ENCODE results near the gene LTBP2. TPM values are rescaled to one million over a fixed set of nuclear protein-coding genes. Genes with fewer than 3 reads are reported as not detected.

The LTBP2 gene
- total RNA-seq, 1 experiment from 2014 or later = not detected

DNA sequence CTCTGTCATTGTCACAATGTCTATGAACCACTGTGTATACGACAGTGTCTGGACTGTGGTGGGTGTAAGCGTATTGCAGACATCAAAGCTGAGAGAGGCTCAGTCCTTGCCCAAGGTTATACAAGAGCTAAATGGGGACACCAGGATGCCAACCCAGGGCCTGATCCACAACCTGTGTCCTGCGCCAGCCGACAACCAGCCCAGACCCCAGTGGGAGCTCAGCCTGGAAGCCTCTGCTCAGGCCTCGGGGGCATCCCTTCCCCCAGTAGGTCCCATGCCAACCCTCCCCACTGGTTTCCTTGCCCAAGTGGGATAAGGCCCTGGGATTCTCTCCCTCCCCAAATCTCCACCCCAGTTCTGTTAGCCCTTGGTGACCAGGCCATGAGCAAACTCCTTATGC, 54.3 kb downstream of the LTBP2 start:
- Histone ChIP-seq H3K4me3 (ENCODE audit: low read length) (no peak overlapping the region), H3K9me2 (replicated peaks; ENCODE audit: insufficient read depth, low read length) (no peaks in the 10 kb centered on the region), H3K27ac (ENCODE audit: low read length) (no peak overlapping the region)

DNA sequence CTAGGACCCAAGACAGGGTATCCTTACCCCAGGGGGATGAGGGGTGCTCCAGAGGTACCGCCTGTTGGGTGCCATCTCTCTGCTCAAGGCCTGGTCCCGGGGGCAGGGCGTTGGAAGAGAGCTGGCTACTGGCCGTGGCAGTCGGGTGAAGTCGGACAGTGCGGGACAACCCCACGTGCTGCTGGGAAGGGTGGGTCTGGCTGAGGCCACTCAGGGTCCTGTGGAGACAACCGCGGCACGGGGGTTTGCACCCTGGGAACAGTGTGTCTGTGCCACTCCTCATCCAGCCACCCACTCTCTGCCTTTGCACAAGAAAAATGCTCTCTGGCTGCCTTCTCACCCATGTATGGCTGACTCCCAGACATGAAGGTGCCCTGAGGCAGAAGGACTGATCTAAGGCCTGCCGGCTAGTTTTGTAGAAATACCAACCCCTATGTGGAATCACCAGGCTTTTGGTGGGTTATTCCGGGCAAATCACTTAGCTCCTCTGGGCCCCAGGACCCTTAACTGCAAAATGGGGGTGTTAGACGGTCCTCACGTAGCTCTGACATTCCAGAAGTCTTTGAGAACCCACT, 56.5 kb downstream of the LTBP2 start:
- no peaks in the 10 kb centered on the region for H4K20me1 ChIP-seq (ENCODE audit: insufficient read depth, low read depth, low read length)
- H3K9ac ChIP-seq (ENCODE audit: low read length) = no peak overlapping the region
- H3K36me3 ChIP-seq (ENCODE audit: insufficient read depth, low read length) = no peaks in the 10 kb centered on the region
- no peaks in the 10 kb centered on the region for H3K79me2 ChIP-seq (ENCODE audit: low read length)
- DNase-seq = no peak
- no peak overlapping the region for H3K27ac ChIP-seq (ENCODE audit: low read length)
- H3K4me3 ChIP-seq (ENCODE audit: low read length) = no peak overlapping the region
- no peaks in the 10 kb centered on the region for H3K27me3 ChIP-seq (ENCODE audit: low read length)
- H3K4me1 ChIP-seq (ENCODE audit: low read length) = peaks cover 9% of the 10 kb centered on the region
- no peaks in the 10 kb centered on the region for H3K9me2 ChIP-seq (replicated peaks; ENCODE audit: insufficient read depth, low read length)
- no peaks in the 10 kb centered on the region for H3K9me3 ChIP-seq (ENCODE audit: low read length)
- H2AFZ ChIP-seq (ENCODE audit: low read length) = no peak overlapping the region
- H3K4me2 ChIP-seq (ENCODE audit: low read depth, low read length, poor library complexity, severe bottlenecking) = no peak overlapping the region

More for the DNA sequence above, 54.3 kb downstream of the LTBP2 start:
- Histone ChIP-seq H3K9me3 (ENCODE audit: low read length) (no peaks in the 10 kb centered on the region), H2AFZ (ENCODE audit: low read length) (no peak overlapping the region), H3K27me3 (ENCODE audit: low read length) (no peaks in the 10 kb centered on the region), H4K20me1 (ENCODE audit: insufficient read depth, low read depth, low read length) (no peaks in the 10 kb centered on the region), H3K79me2 (ENCODE audit: low read length) (no peaks in the 10 kb centered on the region), H3K36me3 (ENCODE audit: insufficient read depth, low read length) (no peaks in the 10 kb centered on the region), H3K4me1 (ENCODE audit: low read length) (peaks cover 8% of the 10 kb centered on the region), H3K4me2 (ENCODE audit: low read depth, low read length, poor library complexity, severe bottlenecking) (no peak overlapping the region), H3K9ac (ENCODE audit: low read length) (no peak overlapping the region)
- no peak for DNase-seq

DNA sequence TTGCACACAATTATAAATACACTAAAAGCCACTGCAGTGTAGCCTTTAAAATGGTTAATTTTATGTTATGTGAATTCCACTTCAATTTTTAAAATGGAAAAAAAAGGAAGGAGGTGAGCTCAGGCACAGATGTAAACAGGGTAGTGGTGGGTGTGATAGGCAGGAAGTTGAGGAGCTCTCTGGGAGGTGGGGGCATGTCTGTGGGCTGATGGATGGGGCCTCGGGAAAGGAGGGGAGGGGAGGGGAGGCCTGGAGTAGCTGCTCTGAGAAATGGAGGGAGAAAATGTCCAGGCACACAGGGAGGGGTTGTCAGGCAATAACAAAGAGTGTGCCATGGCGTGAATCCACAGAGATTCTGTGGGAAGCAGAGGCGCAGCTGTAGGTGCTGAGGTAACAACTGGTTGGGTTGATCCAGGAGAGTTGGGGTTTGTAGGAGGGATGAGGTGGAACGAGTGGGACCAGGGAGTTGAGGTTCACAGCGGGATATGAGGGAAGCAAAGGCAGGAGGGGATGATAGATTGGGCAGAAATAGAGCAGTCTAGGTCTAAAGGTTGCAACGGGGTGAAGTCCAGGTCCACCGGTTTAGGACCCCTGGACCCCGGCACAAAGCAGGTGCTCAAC, 57.2 kb downstream of the LTBP2 start:
- H3K36me3 ChIP-seq (ENCODE audit: insufficient read depth, low read length) = no peaks in the 10 kb centered on the region
- no peak overlapping the region for H2AFZ ChIP-seq (ENCODE audit: low read length)
- H3K27ac ChIP-seq (ENCODE audit: low read length) = no peak overlapping the region
- peaks cover 9% of the 10 kb centered on the region for H3K4me1 ChIP-seq (ENCODE audit: low read length)
- H3K27me3 ChIP-seq (ENCODE audit: low read length) = no peaks in the 10 kb centered on the region
- no peak overlapping the region for H3K4me3 ChIP-seq (ENCODE audit: low read length)
- no peak overlapping the region for H3K4me2 ChIP-seq (ENCODE audit: low read depth, low read length, poor library complexity, severe bottlenecking)
- H3K79me2 ChIP-seq (ENCODE audit: low read length) = no peaks in the 10 kb centered on the region
- H3K9me2 ChIP-seq (replicated peaks; ENCODE audit: insufficient read depth, low read length) = no peaks in the 10 kb centered on the region
- no peaks in the 10 kb centered on the region for H3K9me3 ChIP-seq (ENCODE audit: low read length)
- H4K20me1 ChIP-seq (ENCODE audit: insufficient read depth, low read depth, low read length) = no peaks in the 10 kb centered on the region
- DNase-seq = no peak
- H3K9ac ChIP-seq (ENCODE audit: low read length) = no peak overlapping the region

DNA sequence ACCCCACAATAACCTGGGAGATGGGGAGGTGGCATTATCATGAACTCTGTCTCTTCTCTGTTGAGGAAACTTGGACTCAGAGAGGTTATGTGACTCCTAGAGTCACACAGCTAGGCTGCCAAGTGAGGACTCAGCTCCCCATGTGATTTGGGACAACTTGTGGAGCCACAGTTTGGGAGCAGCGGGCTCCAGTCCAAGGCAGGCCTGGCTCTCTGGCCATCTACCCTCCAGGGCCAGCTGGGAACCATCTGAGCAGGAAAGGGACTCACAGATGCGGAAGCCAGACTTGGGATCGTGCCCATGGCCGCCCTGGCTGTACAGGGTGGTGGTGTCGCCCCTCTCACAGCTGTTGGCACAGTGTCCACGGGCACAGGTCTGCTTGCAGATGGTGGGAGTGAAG, 59.4 kb downstream of the LTBP2 start:
- Histone ChIP-seq H3K4me2 (ENCODE audit: low read depth, low read length, poor library complexity, severe bottlenecking) (no peak overlapping the region), H4K20me1 (ENCODE audit: insufficient read depth, low read depth, low read length) (no peaks in the 10 kb centered on the region), H3K36me3 (ENCODE audit: insufficient read depth, low read length) (no peaks in the 10 kb centered on the region)

DNA sequence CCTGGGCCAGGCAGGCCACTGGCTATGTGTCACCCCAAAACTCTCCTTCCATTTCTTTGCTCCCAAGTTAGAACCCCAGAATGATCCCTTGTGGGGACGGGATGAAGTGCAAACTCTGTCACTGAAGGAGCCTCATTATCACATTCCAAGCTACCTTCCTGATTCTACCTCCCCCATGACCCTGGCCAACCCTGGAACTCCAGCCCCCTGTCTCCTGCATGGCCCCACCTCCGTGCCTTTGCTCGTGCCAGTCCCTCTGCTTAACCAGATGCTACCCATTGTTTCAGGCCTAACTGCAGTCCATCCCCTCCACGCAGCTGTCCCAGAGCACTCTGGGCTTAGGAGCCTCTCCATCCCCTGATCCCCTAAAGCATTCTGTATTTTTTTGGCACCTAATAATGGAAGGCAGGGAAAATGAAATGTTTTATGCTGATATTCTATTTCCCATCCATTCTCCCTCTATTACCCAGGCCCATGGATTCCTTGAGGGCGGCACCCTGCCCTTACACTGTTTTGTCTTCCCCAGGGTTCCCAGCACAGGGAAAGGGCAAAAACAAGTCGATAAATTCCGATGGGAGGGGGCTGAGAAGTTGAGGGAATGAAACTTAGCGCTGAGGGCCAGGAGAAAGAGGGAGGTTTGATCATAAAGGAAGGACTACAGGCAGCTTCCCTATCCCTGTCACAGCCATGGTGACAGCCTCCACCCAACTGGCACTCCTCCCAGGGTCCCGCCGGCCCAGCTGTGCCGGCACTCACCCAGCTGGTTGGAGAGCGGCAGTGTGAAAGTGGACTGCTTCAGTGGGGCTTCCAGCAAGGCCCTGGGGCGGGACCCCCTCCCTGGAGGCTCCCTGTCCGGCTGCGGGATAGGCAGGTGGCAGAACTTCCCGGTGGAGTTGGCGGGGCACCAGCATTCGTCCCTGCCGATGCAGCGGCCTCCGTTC, 60.3 kb downstream of the LTBP2 start:
- no peak for DNase-seq
- Histone ChIP-seq H3K9me2 (replicated peaks; ENCODE audit: insufficient read depth, low read length) (no peaks in the 10 kb centered on the region), H3K27ac (ENCODE audit: low read length) (no peak overlapping the region), H3K4me1 (ENCODE audit: low read length) (peaks cover 4% of the 10 kb centered on the region), H3K9me3 (ENCODE audit: low read length) (no peaks in the 10 kb centered on the region), H4K20me1 (ENCODE audit: insufficient read depth, low read depth, low read length) (no peaks in the 10 kb centered on the region), H3K79me2 (ENCODE audit: low read length) (no peaks in the 10 kb centered on the region), H3K4me3 (ENCODE audit: low read length) (no peak overlapping the region), H3K36me3 (ENCODE audit: insufficient read depth, low read length) (no peaks in the 10 kb centered on the region), H2AFZ (ENCODE audit: low read length) (no peak overlapping the region), H3K27me3 (ENCODE audit: low read length) (no peaks in the 10 kb centered on the region), H3K4me2 (ENCODE audit: low read depth, low read length, poor library complexity, severe bottlenecking) (no peak overlapping the region), H3K9ac (ENCODE audit: low read length) (no peak overlapping the region)

More for the DNA sequence above, 59.4 kb downstream of the LTBP2 start:
- Histone ChIP-seq H3K9me2 (replicated peaks; ENCODE audit: insufficient read depth, low read length) (no peaks in the 10 kb centered on the region), H3K4me1 (ENCODE audit: low read length) (peaks cover 4% of the 10 kb centered on the region), H3K27me3 (ENCODE audit: low read length) (no peaks in the 10 kb centered on the region), H3K27ac (ENCODE audit: low read length) (no peak overlapping the region), H3K79me2 (ENCODE audit: low read length) (no peaks in the 10 kb centered on the region), H2AFZ (ENCODE audit: low read length) (no peak overlapping the region), H3K9me3 (ENCODE audit: low read length) (no peaks in the 10 kb centered on the region), H3K9ac (ENCODE audit: low read length) (no peak overlapping the region), H3K4me3 (ENCODE audit: low read length) (no peak overlapping the region)
- no peak for DNase-seq

DNA sequence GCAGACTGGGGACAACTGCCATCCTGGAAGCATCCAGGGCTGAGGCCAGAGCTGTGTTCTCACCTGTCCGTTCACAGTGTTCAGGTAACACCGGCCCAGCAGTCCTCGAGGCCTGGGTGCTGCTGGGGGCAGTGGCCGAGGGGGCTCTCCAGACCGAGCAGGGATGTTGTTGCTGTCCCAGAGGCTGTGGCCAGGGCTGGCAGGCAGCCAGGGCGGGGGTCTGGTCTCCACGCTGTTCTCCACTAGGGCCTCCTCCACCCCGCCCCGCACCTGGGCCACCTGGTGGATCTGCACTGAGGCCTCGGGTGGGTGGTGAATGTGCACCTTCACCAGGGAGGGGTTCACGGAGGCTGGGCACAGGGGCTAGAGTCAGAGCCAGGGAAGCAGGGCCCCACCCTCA, 61.0 kb downstream of the LTBP2 start:
- H3K4me2 ChIP-seq (ENCODE audit: low read depth, low read length, poor library complexity, severe bottlenecking) = no peak overlapping the region
- H3K27ac ChIP-seq (ENCODE audit: low read length) = no peak overlapping the region
- H3K79me2 ChIP-seq (ENCODE audit: low read length) = no peaks in the 10 kb centered on the region
- no peak overlapping the region for H2AFZ ChIP-seq (ENCODE audit: low read length)
- no peak overlapping the region for H3K9ac ChIP-seq (ENCODE audit: low read length)
- no peaks in the 10 kb centered on the region for H4K20me1 ChIP-seq (ENCODE audit: insufficient read depth, low read depth, low read length)
- no peaks in the 10 kb centered on the region for H3K36me3 ChIP-seq (ENCODE audit: insufficient read depth, low read length)
- no peak overlapping the region for H3K4me3 ChIP-seq (ENCODE audit: low read length)
- H3K9me3 ChIP-seq (ENCODE audit: low read length) = no peaks in the 10 kb centered on the region
- H3K4me1 ChIP-seq (ENCODE audit: low read length) = peaks cover 4% of the 10 kb centered on the region
- DNase-seq = no peak
- H3K27me3 ChIP-seq (ENCODE audit: low read length) = no peaks in the 10 kb centered on the region
- no peaks in the 10 kb centered on the region for H3K9me2 ChIP-seq (replicated peaks; ENCODE audit: insufficient read depth, low read length)

DNA sequence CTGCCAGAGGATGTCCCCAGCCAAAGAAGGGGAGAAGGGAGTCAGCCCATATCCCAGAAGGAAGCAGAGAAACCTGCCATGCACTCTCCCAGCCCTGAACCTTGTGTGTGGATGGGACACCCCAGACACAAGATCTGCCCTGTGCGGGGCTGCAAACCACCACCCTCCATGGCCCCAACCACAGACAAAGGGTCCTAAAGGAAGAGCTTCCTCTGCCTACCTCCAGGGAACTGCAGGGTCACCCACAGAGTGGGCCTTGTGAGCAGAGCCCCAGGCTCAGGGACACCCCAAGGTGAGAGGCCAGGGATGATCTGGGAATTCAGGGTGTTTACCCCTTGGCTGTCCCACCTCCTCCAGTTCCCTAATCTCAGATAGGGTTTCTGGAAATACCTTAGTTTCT, 62.0 kb downstream of the LTBP2 start:
- no peak overlapping the region for H3K4me3 ChIP-seq (ENCODE audit: low read length)
- H4K20me1 ChIP-seq (ENCODE audit: insufficient read depth, low read depth, low read length) = no peaks in the 10 kb centered on the region
- no peak overlapping the region for H2AFZ ChIP-seq (ENCODE audit: low read length)
- H3K27ac ChIP-seq (ENCODE audit: low read length) = no peak overlapping the region
- no peaks in the 10 kb centered on the region for H3K79me2 ChIP-seq (ENCODE audit: low read length)
- H3K9ac ChIP-seq (ENCODE audit: low read length) = no peak overlapping the region
- no peaks in the 10 kb centered on the region for H3K9me2 ChIP-seq (replicated peaks; ENCODE audit: insufficient read depth, low read length)
- H3K9me3 ChIP-seq (ENCODE audit: low read length) = no peaks in the 10 kb centered on the region
- H3K4me2 ChIP-seq (ENCODE audit: low read depth, low read length, poor library complexity, severe bottlenecking) = no peak overlapping the region
- no peaks in the 10 kb centered on the region for H3K36me3 ChIP-seq (ENCODE audit: insufficient read depth, low read length)
- peaks cover 4% of the 10 kb centered on the region for H3K4me1 ChIP-seq (ENCODE audit: low read length)
- H3K27me3 ChIP-seq (ENCODE audit: low read length) = no peaks in the 10 kb centered on the region
- no peak for DNase-seq

DNA sequence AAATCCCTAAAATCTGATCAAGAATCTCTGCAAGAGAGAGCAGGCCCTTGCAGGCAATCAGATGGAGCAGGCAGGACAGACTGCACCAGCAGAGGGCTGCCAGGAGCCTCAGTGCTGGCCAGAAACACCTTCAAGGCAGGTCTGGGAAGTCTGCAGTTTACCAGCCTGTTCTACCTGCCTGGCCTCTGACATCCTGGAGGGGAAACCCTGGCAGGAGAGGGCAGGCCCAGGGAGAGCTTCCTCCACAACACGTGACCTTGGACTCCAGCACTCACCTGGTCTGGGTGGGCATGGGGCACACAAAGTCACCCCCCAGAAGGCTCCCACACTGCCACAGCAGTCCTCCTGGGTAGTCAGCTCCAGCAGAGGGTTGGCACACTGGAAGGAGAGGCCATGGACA, 62.4 kb downstream of the LTBP2 start:
- Histone ChIP-seq H3K4me1 (ENCODE audit: low read length) (peaks cover 4% of the 10 kb centered on the region), H3K4me2 (ENCODE audit: low read depth, low read length, poor library complexity, severe bottlenecking) (no peak overlapping the region), H3K4me3 (ENCODE audit: low read length) (no peak overlapping the region), H3K79me2 (ENCODE audit: low read length) (no peaks in the 10 kb centered on the region), H3K9me3 (ENCODE audit: low read length) (no peaks in the 10 kb centered on the region), H3K36me3 (ENCODE audit: insufficient read depth, low read length) (no peaks in the 10 kb centered on the region), H4K20me1 (ENCODE audit: insufficient read depth, low read depth, low read length) (no peaks in the 10 kb centered on the region), H3K9ac (ENCODE audit: low read length) (no peak overlapping the region), H3K9me2 (replicated peaks; ENCODE audit: insufficient read depth, low read length) (no peaks in the 10 kb centered on the region), H3K27ac (ENCODE audit: low read length) (no peak overlapping the region), H2AFZ (ENCODE audit: low read length) (no peak overlapping the region), H3K27me3 (ENCODE audit: low read length) (no peaks in the 10 kb centered on the region)
- peak; percentile 54 for DNase-seq
